ENCODE results near the gene CCNJ.
"Not testable (repeated sequence)": the region's sequence is repeated elsewhere in the genome, so short reads cannot be mapped to it uniquely, and the experiment has no call there.

Gene CCNJ

GRCh38 chr10:96025566-96025965 lies 17.8 kb upstream of the CCNJ start:
- Histone ChIP-seq H3K36me3 (ENCODE audit: control insufficient read depth in 2 of 2, insufficient read depth in 2 of 2, low read length in 2 of 2) (no peaks in the 10 kb centered on the region), H3K9me3 (ENCODE audit: control insufficient read depth in 2 of 2, low read length in 2 of 2) (no peaks in the 10 kb centered on the region), H3K9ac (ENCODE audit: low read depth in 1 of 2, low read length in 2 of 2) (no peak overlapping the region), H3K4me3 (ENCODE audit: low read length in 2 of 2) (no peak overlapping the region), H3K27ac (ENCODE audit: low read depth in 2 of 2, low read length in 2 of 2) (no peak overlapping the region), H3K4me1 (ENCODE audit: control insufficient read depth in 2 of 2, insufficient read depth in 2 of 2, low read length in 2 of 2) (no peaks in the 10 kb centered on the region), H3K27me3 (ENCODE audit: control insufficient read depth in 2 of 2, insufficient read depth in 2 of 2, low read length in 2 of 2) (no peaks in the 10 kb centered on the region)

GRCh38 chr10:96034625-96035024 lies 8.8 kb upstream of the CCNJ start:
- no peaks in the 10 kb centered on the region for H3K36me3 ChIP-seq (ENCODE audit: control insufficient read depth in 2 of 2, insufficient read depth in 2 of 2, low read length in 2 of 2)
- H3K4me3 ChIP-seq (ENCODE audit: low read length in 2 of 2): no peak overlapping the region
- no peak overlapping the region for H3K27ac ChIP-seq (ENCODE audit: low read depth in 2 of 2, low read length in 2 of 2)
- no peak overlapping the region for H3K9ac ChIP-seq (ENCODE audit: low read depth in 1 of 2, low read length in 2 of 2)
- H3K27me3 ChIP-seq (ENCODE audit: control insufficient read depth in 2 of 2, insufficient read depth in 2 of 2, low read length in 2 of 2): no peaks in the 10 kb centered on the region
- H3K4me1 ChIP-seq (ENCODE audit: control insufficient read depth in 2 of 2, insufficient read depth in 2 of 2, low read length in 2 of 2): no peaks in the 10 kb centered on the region
- no peaks in the 10 kb centered on the region for H3K9me3 ChIP-seq (ENCODE audit: control insufficient read depth in 2 of 2, low read length in 2 of 2)

- Histone ChIP-seq H3K36me3 (ENCODE audit: control insufficient read depth in 2 of 2, insufficient read depth in 2 of 2, low read length in 2 of 2) (no peaks in the 10 kb centered on the region), H3K9me3 (ENCODE audit: control insufficient read depth in 2 of 2, low read length in 2 of 2) (no peaks in the 10 kb centered on the region), H3K9ac (ENCODE audit: low read depth in 1 of 2, low read length in 2 of 2) (no peak overlapping the region), H3K4me3 (ENCODE audit: low read length in 2 of 2) (no peak overlapping the region), H3K27ac (ENCODE audit: low read depth in 2 of 2, low read length in 2 of 2) (no peak overlapping the region), H3K4me1 (ENCODE audit: control insufficient read depth in 2 of 2, insufficient read depth in 2 of 2, low read length in 2 of 2) (peaks cover 0 to 6% of the 10 kb centered on the region in 2 donors), H3K27me3 (ENCODE audit: control insufficient read depth in 2 of 2, insufficient read depth in 2 of 2, low read length in 2 of 2) (no peaks in the 10 kb centered on the region)
Observed at GRCh38 chr10:96038476-96039387, 4.7 kb upstream of the CCNJ start.

- H3K27ac ChIP-seq (ENCODE audit: low read depth in 2 of 2, low read length in 2 of 2): no peak overlapping the region
- no peaks in the 10 kb centered on the region for H3K36me3 ChIP-seq (ENCODE audit: control insufficient read depth in 2 of 2, insufficient read depth in 2 of 2, low read length in 2 of 2)
- H3K4me3 ChIP-seq (ENCODE audit: low read length in 2 of 2): no peak overlapping the region
- no peak overlapping the region for H3K9ac ChIP-seq (ENCODE audit: low read depth in 1 of 2, low read length in 2 of 2)
- peaks cover 8 to 11% of the 10 kb centered on the region in 2 donors for H3K4me1 ChIP-seq (ENCODE audit: control insufficient read depth in 2 of 2, insufficient read depth in 2 of 2, low read length in 2 of 2)
- H3K9me3 ChIP-seq (ENCODE audit: control insufficient read depth in 2 of 2, low read length in 2 of 2): no peaks in the 10 kb centered on the region
- no peaks in the 10 kb centered on the region for H3K27me3 ChIP-seq (ENCODE audit: control insufficient read depth in 2 of 2, insufficient read depth in 2 of 2, low read length in 2 of 2)
Observed at GRCh38 chr10:96041146-96041545, 2.2 kb upstream of the CCNJ start.

GRCh38 chr10:96043893-96044715 lies 721 bp downstream of the CCNJ start:
- Histone ChIP-seq H3K27me3 (ENCODE audit: control insufficient read depth in 2 of 2, insufficient read depth in 2 of 2, low read length in 2 of 2) (no peaks in the 10 kb centered on the region), H3K9ac (ENCODE audit: low read depth in 1 of 2, low read length in 2 of 2) (peak overlapping the region; percentile 82 to 83), H3K27ac (ENCODE audit: low read depth in 2 of 2, low read length in 2 of 2) (peak overlapping the region; percentile 83 to 87)

GRCh38 chr10:96044736-96045135 lies 1.4 kb downstream of the CCNJ start:
- Histone ChIP-seq H3K9ac (ENCODE audit: low read depth in 1 of 2, low read length in 2 of 2) (peak overlapping the region; percentile 82 to 83), H3K27ac (ENCODE audit: low read depth in 2 of 2, low read length in 2 of 2) (peak overlapping the region; percentile 83 to 87), H3K36me3 (ENCODE audit: control insufficient read depth in 2 of 2, insufficient read depth in 2 of 2, low read length in 2 of 2) (peaks cover 3 to 4% of the 10 kb centered on the region in 2 donors), H3K9me3 (ENCODE audit: control insufficient read depth in 2 of 2, low read length in 2 of 2) (no peaks in the 10 kb centered on the region), H3K4me1 (ENCODE audit: control insufficient read depth in 2 of 2, insufficient read depth in 2 of 2, low read length in 2 of 2) (peaks cover 8 to 19% of the 10 kb centered on the region in 2 donors), H3K4me3 (ENCODE audit: low read length in 2 of 2) (peak overlapping the region; percentile 82 to 89), H3K27me3 (ENCODE audit: control insufficient read depth in 2 of 2, insufficient read depth in 2 of 2, low read length in 2 of 2) (no peaks in the 10 kb centered on the region)

More at GRCh38 chr10:96043893-96044715, 721 bp downstream of the CCNJ start:
- H3K4me3 ChIP-seq (ENCODE audit: low read length in 2 of 2): peak overlapping the region; percentile 82 to 89
- no peaks in the 10 kb centered on the region for H3K9me3 ChIP-seq (ENCODE audit: control insufficient read depth in 2 of 2, low read length in 2 of 2)
- H3K36me3 ChIP-seq (ENCODE audit: control insufficient read depth in 2 of 2, insufficient read depth in 2 of 2, low read length in 2 of 2): peaks cover 3 to 4% of the 10 kb centered on the region in 2 donors
- peaks cover 8 to 19% of the 10 kb centered on the region in 2 donors for H3K4me1 ChIP-seq (ENCODE audit: control insufficient read depth in 2 of 2, insufficient read depth in 2 of 2, low read length in 2 of 2)

GRCh38 chr10:96046546-96046945 lies 3.2 kb downstream of the CCNJ start:
- Histone ChIP-seq H3K4me1 (ENCODE audit: control insufficient read depth in 2 of 2, insufficient read depth in 2 of 2, low read length in 2 of 2) (peaks cover 8 to 19% of the 10 kb centered on the region in 2 donors), H3K4me3 (ENCODE audit: low read length in 2 of 2) (no peak overlapping the region), H3K36me3 (ENCODE audit: control insufficient read depth in 2 of 2, insufficient read depth in 2 of 2, low read length in 2 of 2) (peaks cover 5 to 15% of the 10 kb centered on the region in 2 donors), H3K27me3 (ENCODE audit: control insufficient read depth in 2 of 2, insufficient read depth in 2 of 2, low read length in 2 of 2) (no peaks in the 10 kb centered on the region), H3K9ac (ENCODE audit: low read depth in 1 of 2, low read length in 2 of 2) (no peak overlapping the region), H3K9me3 (ENCODE audit: control insufficient read depth in 2 of 2, low read length in 2 of 2) (no peaks in the 10 kb centered on the region), H3K27ac (ENCODE audit: low read depth in 2 of 2, low read length in 2 of 2) (no peak overlapping the region)

- H3K27me3 ChIP-seq (ENCODE audit: control insufficient read depth in 2 of 2, insufficient read depth in 2 of 2, low read length in 2 of 2): no peaks in the 10 kb centered on the region
- peaks cover 8 to 19% of the 10 kb centered on the region in 2 donors for H3K4me1 ChIP-seq (ENCODE audit: control insufficient read depth in 2 of 2, insufficient read depth in 2 of 2, low read length in 2 of 2)
- H3K36me3 ChIP-seq (ENCODE audit: control insufficient read depth in 2 of 2, insufficient read depth in 2 of 2, low read length in 2 of 2): peaks cover 6 to 19% of the 10 kb centered on the region in 2 donors
- no peaks in the 10 kb centered on the region for H3K9me3 ChIP-seq (ENCODE audit: control insufficient read depth in 2 of 2, low read length in 2 of 2)
- H3K9ac ChIP-seq (ENCODE audit: low read depth in 1 of 2, low read length in 2 of 2): no peak overlapping the region
- H3K4me3 ChIP-seq (ENCODE audit: low read length in 2 of 2): no peak overlapping the region
- no peak overlapping the region for H3K27ac ChIP-seq (ENCODE audit: low read depth in 2 of 2, low read length in 2 of 2)
Observed at GRCh38 chr10:96047004-96047649, 3.7 kb downstream of the CCNJ start.

GRCh38 chr10:96047925-96048324 lies 4.5 kb downstream of the CCNJ start:
- peaks cover 4 to 19% of the 10 kb centered on the region in 2 donors for H3K4me1 ChIP-seq (ENCODE audit: control insufficient read depth in 2 of 2, insufficient read depth in 2 of 2, low read length in 2 of 2)
- not testable (repeated sequence) for H3K4me3 ChIP-seq (ENCODE audit: low read length in 2 of 2); H3K9ac ChIP-seq (ENCODE audit: low read depth in 1 of 2, low read length in 2 of 2); H3K27me3 ChIP-seq (ENCODE audit: control insufficient read depth in 2 of 2, insufficient read depth in 2 of 2, low read length in 2 of 2); H3K27ac ChIP-seq (ENCODE audit: low read depth in 2 of 2, low read length in 2 of 2); H3K9me3 ChIP-seq (ENCODE audit: control insufficient read depth in 2 of 2, low read length in 2 of 2)
- peaks cover 6 to 20% of the 10 kb centered on the region in 2 donors for H3K36me3 ChIP-seq (ENCODE audit: control insufficient read depth in 2 of 2, insufficient read depth in 2 of 2, low read length in 2 of 2)

Measured in mucosa of rectum (tissue), 2 donors.